ENCODE results near the gene NUFIP1. TPM values are rescaled to one million over a fixed set of nuclear protein-coding genes. Genes with fewer than 3 reads are reported as not detected.

NUFIP1 gene
- total RNA-seq, 5 donors from 2014 or later (not counting 1 experiment from before 2014, with no cell fraction given) = 3.1 to 4.9 (median 4.0) TPM

- Histone ChIP-seq H3K36me3 (ENCODE audit: control insufficient read depth in 2 of 2, extremely low read depth in 1 of 2, insufficient read depth in 1 of 2, low read length in 1 of 2) (peaks cover 0 to 5% of the 10 kb centered on the region in 2 donors), H3K27ac (ENCODE audit: low read length) (no peak overlapping the region), H3K4me1 (ENCODE audit: control insufficient read depth in 1 of 2, extremely low read depth in 1 of 2, insufficient read depth in 2 of 2, low read length in 2 of 2) (no peaks in the 10 kb centered on the region), H3K9me3 (no peaks in the 10 kb centered on the region), H3K4me3 (ENCODE audit: control insufficient read depth in 1 of 2, extremely low read depth in 1 of 2, low read length in 1 of 2) (no peak overlapping the region), H3K27me3 (replicated peaks in 1 of 2; ENCODE audit: control insufficient read depth in 2 of 2, extremely low read depth in 1 of 2, insufficient read depth in 2 of 2, low read length in 1 of 2) (no peaks in the 10 kb centered on the region)
- Mint-ChIP-seq H3K4me3 (no peak overlapping the region), H3K9me3 (no peaks in the 10 kb centered on the region), H3K27ac (no peak overlapping the region), H3K4me1 (no peaks in the 10 kb centered on the region), H3K27me3 (no peaks in the 10 kb centered on the region), H3K36me3 (peaks cover 11% of the 10 kb centered on the region)
- POLR2A ChIA-PET = interaction anchor here in 1 of 2 donors (0.6 kb wide), 1 partner anchor 1240 kb away, joined by 3 read pairs; no protein-coding TSS in a partner anchor
- CTCF ChIA-PET = no interaction called here
- no CpG with 5 or more reads among the region's 2 CpGs for WGBS (ENCODE audit: insufficient coverage)
- no peak for DNase-seq
- ATAC-seq (replicated peaks in 1 of 4) = no peak
These were observed 50.4 kb downstream of the NUFIP1 start for GRCh38 chr13:44938854-44939253.

GRCh38 chr13:44936246-44936645, 53.0 kb downstream of the NUFIP1 start:
- H3K4me3 Mint-ChIP-seq = no peak overlapping the region
- peaks cover 2 to 4% of the 10 kb centered on the region in 2 donors for H3K27me3 Mint-ChIP-seq
- no peak for DNase-seq
- ATAC-seq (replicated peaks in 1 of 4) = no peak
- Histone ChIP-seq H3K9me3 (no peaks in the 10 kb centered on the region), H3K27me3 (replicated peaks in 1 of 2; ENCODE audit: control insufficient read depth in 2 of 2, extremely low read depth in 1 of 2, insufficient read depth in 2 of 2, low read length in 1 of 2) (no peaks in the 10 kb centered on the region), H3K27ac (ENCODE audit: low read length) (no peak overlapping the region), H3K4me3 (ENCODE audit: control insufficient read depth in 1 of 2, extremely low read depth in 1 of 2, low read length in 1 of 2) (no peak overlapping the region), H3K36me3 (ENCODE audit: control insufficient read depth in 2 of 2, extremely low read depth in 1 of 2, insufficient read depth in 1 of 2, low read length in 1 of 2) (no peaks in the 10 kb centered on the region), H3K4me1 (ENCODE audit: control insufficient read depth in 1 of 2, extremely low read depth in 1 of 2, insufficient read depth in 2 of 2, low read length in 2 of 2) (no peaks in the 10 kb centered on the region)
- H3K36me3 Mint-ChIP-seq = peaks cover 6% of the 10 kb centered on the region
- H3K4me1 Mint-ChIP-seq = no peaks in the 10 kb centered on the region
- no peaks in the 10 kb centered on the region for H3K9me3 Mint-ChIP-seq
- no peak overlapping the region for H3K27ac Mint-ChIP-seq
- POLR2A ChIA-PET = interaction anchor here in 1 of 2 donors (0.6 kb wide), 1 partner anchor 357 kb away, joined by 10 read pairs; no protein-coding TSS in a partner anchor
- WGBS (ENCODE audit: insufficient coverage) = no CpG with 5 or more reads among the region's 1 CpG
- CTCF ChIA-PET = no interaction called here

- Mint-ChIP-seq H3K9me3 (no peaks in the 10 kb centered on the region), H3K27ac (no peak overlapping the region), H3K4me1 (no peaks in the 10 kb centered on the region), H3K36me3 (no peaks in the 10 kb centered on the region), H3K27me3 (peaks cover 6 to 8% of the 10 kb centered on the region in 2 donors), H3K4me3 (no peak overlapping the region)
- no peak overlapping the region for H3K27ac ChIP-seq (ENCODE audit: low read length)
- H3K4me3 ChIP-seq (ENCODE audit: control insufficient read depth in 1 of 2, extremely low read depth in 1 of 2, low read length in 1 of 2) = no peak overlapping the region
- H3K4me1 ChIP-seq (ENCODE audit: control insufficient read depth in 1 of 2, extremely low read depth in 1 of 2, insufficient read depth in 2 of 2, low read length in 2 of 2) = no peaks in the 10 kb centered on the region
- no peak for DNase-seq
- ChIA-PET POLR2A (interaction anchor here (0.5 to 0.6 kb wide), 2 partner anchors 91 to 95 kb away, joined by 3 to 4 read pairs; no protein-coding TSS in a partner anchor), CTCF (no interaction called here)
- 0% methylated on average over 1 of the region's 1 CpG for WGBS (ENCODE audit: insufficient coverage)
- peaks cover 0 to 6% of the 10 kb centered on the region in 2 experiments for H3K27me3 ChIP-seq (replicated peaks in 1 of 2; ENCODE audit: control insufficient read depth in 2 of 2, extremely low read depth in 1 of 2, insufficient read depth in 2 of 2, low read length in 1 of 2)
- ATAC-seq (replicated peaks in 1 of 4) = no peak
- H3K9me3 ChIP-seq = no peaks in the 10 kb centered on the region
- no peaks in the 10 kb centered on the region for H3K36me3 ChIP-seq (ENCODE audit: control insufficient read depth in 2 of 2, extremely low read depth in 1 of 2, insufficient read depth in 1 of 2, low read length in 1 of 2)
These were observed 54.5 kb downstream of the NUFIP1 start for GRCh38 chr13:44934724-44935123.

- ATAC-seq (replicated peaks in 1 of 4) = no peak
- peaks cover 6 to 8% of the 10 kb centered on the region in 2 donors for H3K27me3 Mint-ChIP-seq
- POLR2A ChIA-PET = interaction anchor here in 1 of 2 donors (0.6 kb wide), 1 partner anchor 1887 kb away, joined by 4 read pairs; no protein-coding TSS in a partner anchor
These were observed 56.4 kb downstream of the NUFIP1 start for GRCh38 chr13:44932850-44933251.

GRCh38 chr13:44932171-44932849, 57.0 kb downstream of the NUFIP1 start:
- no peak for ATAC-seq (replicated peaks in 1 of 4)
- no peak for DNase-seq
- no peak overlapping the region for H3K27ac Mint-ChIP-seq
- H3K36me3 Mint-ChIP-seq = no peaks in the 10 kb centered on the region
- H3K27me3 Mint-ChIP-seq = peaks cover 8 to 10% of the 10 kb centered on the region in 2 donors
- 100% methylated on average over 1 of the region's 5 CpGs for WGBS (ENCODE audit: insufficient coverage)
- Histone ChIP-seq H3K27ac (ENCODE audit: low read length) (no peak overlapping the region), H3K36me3 (ENCODE audit: control insufficient read depth in 2 of 2, extremely low read depth in 1 of 2, insufficient read depth in 1 of 2, low read length in 1 of 2) (no peaks in the 10 kb centered on the region), H3K4me3 (ENCODE audit: control insufficient read depth in 1 of 2, extremely low read depth in 1 of 2, low read length in 1 of 2) (no peak overlapping the region), H3K27me3 (replicated peaks in 1 of 2; ENCODE audit: control insufficient read depth in 2 of 2, extremely low read depth in 1 of 2, insufficient read depth in 2 of 2, low read length in 1 of 2) (peaks cover 0 to 11% of the 10 kb centered on the region in 2 experiments), H3K4me1 (ENCODE audit: control insufficient read depth in 1 of 2, extremely low read depth in 1 of 2, insufficient read depth in 2 of 2, low read length in 2 of 2) (no peaks in the 10 kb centered on the region), H3K9me3 (no peaks in the 10 kb centered on the region)
- CTCF ChIA-PET = interaction anchor here in 1 of 2 donors (0.6 kb wide), 1 partner anchor 141 kb away, joined by 3 read pairs; no protein-coding TSS in a partner anchor
- H3K4me3 Mint-ChIP-seq = no peak overlapping the region
- no peaks in the 10 kb centered on the region for H3K9me3 Mint-ChIP-seq
- no peaks in the 10 kb centered on the region for H3K4me1 Mint-ChIP-seq
- POLR2A ChIA-PET = no interaction called here

More at GRCh38 chr13:44932850-44933251, 56.4 kb downstream of the NUFIP1 start:
- Mint-ChIP-seq H3K9me3 (no peaks in the 10 kb centered on the region), H3K27ac (no peak overlapping the region), H3K36me3 (no peaks in the 10 kb centered on the region), H3K4me3 (no peak overlapping the region), H3K4me1 (no peaks in the 10 kb centered on the region)
- Histone ChIP-seq H3K36me3 (ENCODE audit: control insufficient read depth in 2 of 2, extremely low read depth in 1 of 2, insufficient read depth in 1 of 2, low read length in 1 of 2) (no peaks in the 10 kb centered on the region), H3K9me3 (no peaks in the 10 kb centered on the region), H3K4me3 (ENCODE audit: control insufficient read depth in 1 of 2, extremely low read depth in 1 of 2, low read length in 1 of 2) (no peak overlapping the region), H3K27ac (ENCODE audit: low read length) (no peak overlapping the region), H3K4me1 (ENCODE audit: control insufficient read depth in 1 of 2, extremely low read depth in 1 of 2, insufficient read depth in 2 of 2, low read length in 2 of 2) (no peaks in the 10 kb centered on the region), H3K27me3 (replicated peaks in 1 of 2; ENCODE audit: control insufficient read depth in 2 of 2, extremely low read depth in 1 of 2, insufficient read depth in 2 of 2, low read length in 1 of 2) (peaks cover 0 to 6% of the 10 kb centered on the region in 2 experiments)
- DNase-seq = no peak
- CTCF ChIA-PET = interaction anchor here in 1 of 2 donors (0.6 kb wide), 1 partner anchor 140 kb away, joined by 3 read pairs; no protein-coding TSS in a partner anchor
- WGBS (ENCODE audit: insufficient coverage) = 89% methylated on average over 4 of the region's 7 CpGs

GRCh38 chr13:44930963-44931623, 58.2 kb downstream of the NUFIP1 start:
- CTCF ChIA-PET = no interaction called here
- POLR2A ChIA-PET = no interaction called here
- no peak for ATAC-seq (replicated peaks in 1 of 4)
- Histone ChIP-seq H3K27ac (ENCODE audit: low read length) (no peak overlapping the region), H3K9me3 (no peaks in the 10 kb centered on the region), H3K27me3 (replicated peaks in 1 of 2; ENCODE audit: control insufficient read depth in 2 of 2, extremely low read depth in 1 of 2, insufficient read depth in 2 of 2, low read length in 1 of 2) (peaks cover 0 to 21% of the 10 kb centered on the region in 2 experiments), H3K36me3 (ENCODE audit: control insufficient read depth in 2 of 2, extremely low read depth in 1 of 2, insufficient read depth in 1 of 2, low read length in 1 of 2) (no peaks in the 10 kb centered on the region), H3K4me1 (ENCODE audit: control insufficient read depth in 1 of 2, extremely low read depth in 1 of 2, insufficient read depth in 2 of 2, low read length in 2 of 2) (no peaks in the 10 kb centered on the region), H3K4me3 (ENCODE audit: control insufficient read depth in 1 of 2, extremely low read depth in 1 of 2, low read length in 1 of 2) (no peak overlapping the region)
- Mint-ChIP-seq H3K9me3 (no peaks in the 10 kb centered on the region), H3K4me3 (no peak overlapping the region), H3K27ac (no peak overlapping the region), H3K4me1 (no peaks in the 10 kb centered on the region), H3K27me3 (peaks cover 14 to 15% of the 10 kb centered on the region in 2 donors), H3K36me3 (no peaks in the 10 kb centered on the region)
- WGBS (ENCODE audit: insufficient coverage) = 89% methylated on average over 6 of the region's 7 CpGs
- no peak for DNase-seq

Data from T-cell (primary cell).